Measurements from ENCODE around the gene IRS1. TPM values are rescaled to one million over a fixed set of nuclear protein-coding genes. Genes with fewer than 3 reads are reported as not detected.

IRS1 gene
- total RNA-seq, 1 donor from 2014 or later, result 12.6 TPM

DNA sequence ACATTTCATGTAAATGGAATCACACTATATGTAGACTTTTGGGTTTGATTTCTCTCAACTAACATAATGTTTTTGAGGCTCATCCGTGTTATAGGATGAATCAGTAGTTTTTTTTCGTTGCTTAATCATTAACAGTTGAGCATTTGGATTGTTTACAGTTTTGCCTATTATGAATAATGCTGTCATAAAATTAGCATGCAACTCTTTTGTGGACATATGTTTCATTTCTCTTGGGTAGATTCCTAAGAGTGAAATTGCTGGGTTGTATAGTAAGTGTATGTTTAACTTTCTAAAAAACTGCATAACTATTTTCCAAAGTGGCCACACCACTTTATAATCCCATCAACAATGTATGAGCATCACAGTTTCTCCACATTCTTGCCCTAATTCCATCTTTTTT, 28.6 kb upstream of the IRS1 start:
- H3K36me3 ChIP-seq (ENCODE audit: control insufficient read depth, insufficient read depth, low read length), result no peaks in the 10 kb centered on the region
- TF ChIP-seq, protein P1, sequence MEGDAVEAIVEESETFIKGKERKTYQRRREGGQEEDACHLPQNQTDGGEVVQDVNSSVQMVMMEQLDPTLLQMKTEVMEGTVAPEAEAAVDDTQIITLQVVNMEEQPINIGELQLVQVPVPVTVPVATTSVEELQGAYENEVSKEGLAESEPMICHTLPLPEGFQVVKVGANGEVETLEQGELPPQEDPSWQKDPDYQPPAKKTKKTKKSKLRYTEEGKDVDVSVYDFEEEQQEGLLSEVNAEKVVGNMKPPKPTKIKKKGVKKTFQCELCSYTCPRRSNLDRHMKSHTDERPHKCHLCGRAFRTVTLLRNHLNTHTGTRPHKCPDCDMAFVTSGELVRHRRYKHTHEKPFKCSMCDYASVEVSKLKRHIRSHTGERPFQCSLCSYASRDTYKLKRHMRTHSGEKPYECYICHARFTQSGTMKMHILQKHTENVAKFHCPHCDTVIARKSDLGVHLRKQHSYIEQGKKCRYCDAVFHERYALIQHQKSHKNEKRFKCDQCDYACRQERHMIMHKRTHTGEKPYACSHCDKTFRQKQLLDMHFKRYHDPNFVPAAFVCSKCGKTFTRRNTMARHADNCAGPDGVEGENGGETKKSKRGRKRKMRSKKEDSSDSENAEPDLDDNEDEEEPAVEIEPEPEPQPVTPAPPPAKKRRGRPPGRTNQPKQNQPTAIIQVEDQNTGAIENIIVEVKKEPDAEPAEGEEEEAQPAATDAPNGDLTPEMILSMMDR (IDR thresholded peaks at IDR 0.05; ENCODE audit: insufficient read depth, low read length, severe bottlenecking), result no peak
- no peak for DNase-seq (ENCODE audit: low read depth)
- no peak for FAIRE-seq
- H3K4me3 ChIP-seq (ENCODE audit: low read depth, low read length), result no peak overlapping the region
- H3K27me3 ChIP-seq (ENCODE audit: control insufficient read depth, insufficient read depth, low read length), result no peaks in the 10 kb centered on the region

DNA sequence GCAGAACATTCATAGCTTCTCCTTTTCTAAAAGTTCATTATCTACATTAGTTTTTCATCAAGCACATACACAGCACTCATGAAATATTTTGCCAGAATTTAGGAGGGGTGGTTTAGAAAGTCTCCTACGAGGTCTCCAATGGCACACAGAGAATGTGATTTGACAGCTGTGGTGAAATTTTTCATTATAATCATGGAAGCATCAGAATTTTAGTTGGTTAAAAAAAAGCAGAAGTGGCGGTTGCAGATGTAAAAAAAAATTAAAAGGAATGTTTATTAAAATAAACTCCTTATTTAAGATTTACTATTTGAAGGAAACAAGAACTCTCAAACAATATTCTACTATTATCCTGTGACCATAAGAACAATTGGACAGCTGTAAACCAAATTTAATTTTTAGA, 25.4 kb upstream of the IRS1 start:
- H3K27me3 ChIP-seq (ENCODE audit: control insufficient read depth, insufficient read depth, low read length), result no peaks in the 10 kb centered on the region
- H3K4me3 ChIP-seq (ENCODE audit: low read depth, low read length), result no peak overlapping the region
- H3K36me3 ChIP-seq (ENCODE audit: control insufficient read depth, insufficient read depth, low read length), result no peaks in the 10 kb centered on the region
- DNase-seq (ENCODE audit: low read depth) (no peak), FAIRE-seq (no peak)
- TF ChIP-seq, protein P1 (IDR thresholded peaks at IDR 0.05; ENCODE audit: insufficient read depth, low read length, severe bottlenecking), result no peak

DNA sequence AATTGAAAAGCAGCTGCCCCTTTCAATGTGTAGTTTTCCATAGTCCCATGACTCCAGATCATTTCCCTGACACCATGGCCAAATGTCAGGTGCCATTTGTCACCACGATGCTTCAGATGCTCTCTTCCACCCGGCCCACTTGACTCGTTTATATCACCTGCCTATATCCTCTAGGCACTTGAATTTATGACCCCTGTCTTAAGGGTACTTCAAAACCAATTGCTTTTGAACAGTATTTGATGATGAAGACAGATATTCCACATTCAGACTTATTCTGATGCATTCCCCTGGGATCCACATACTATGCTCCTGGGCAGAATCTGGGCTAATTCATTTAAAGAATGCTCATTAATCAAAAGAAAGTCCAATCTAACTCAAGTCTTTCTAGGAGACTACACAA, 19.3 kb upstream of the IRS1 start:
- TF ChIP-seq, protein P1 (IDR thresholded peaks at IDR 0.05; ENCODE audit: insufficient read depth, low read length, severe bottlenecking), result no peak
- FAIRE-seq (no peak), DNase-seq (ENCODE audit: low read depth) (no peak)
- Histone ChIP-seq H3K36me3 (ENCODE audit: control insufficient read depth, insufficient read depth, low read length) (no peaks in the 10 kb centered on the region), H3K4me3 (ENCODE audit: low read depth, low read length) (no peak overlapping the region), H3K27me3 (ENCODE audit: control insufficient read depth, insufficient read depth, low read length) (no peaks in the 10 kb centered on the region)

DNA sequence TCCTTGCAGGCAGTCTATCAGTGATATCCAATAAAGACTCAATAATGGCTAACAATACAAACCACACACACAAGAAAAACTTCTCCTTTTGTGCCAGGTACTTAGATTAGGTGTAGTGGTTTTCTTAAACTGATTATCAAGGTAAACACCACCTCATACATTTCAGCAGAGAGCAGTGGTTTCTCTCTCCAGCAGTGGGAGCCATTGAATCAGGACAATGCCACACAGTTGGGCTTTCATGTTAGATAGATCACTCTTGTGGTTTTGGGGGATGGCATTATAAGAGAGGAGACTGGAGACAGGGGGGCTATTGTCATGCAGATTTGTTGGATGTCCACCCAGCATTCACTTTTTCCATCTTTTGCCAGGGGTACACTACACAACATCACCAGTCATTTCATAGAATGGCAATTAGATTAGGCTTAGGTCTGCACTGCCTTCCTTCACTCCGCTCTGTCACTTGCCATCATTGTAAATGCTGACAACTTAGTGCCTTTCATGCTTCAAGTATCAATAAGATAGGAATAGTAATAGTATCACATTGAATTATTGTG, 13.6 kb upstream of the IRS1 start:
- no peak for DNase-seq (ENCODE audit: low read depth)
- no peaks in the 10 kb centered on the region for H3K36me3 ChIP-seq (ENCODE audit: control insufficient read depth, insufficient read depth, low read length)
- H3K4me3 ChIP-seq (ENCODE audit: low read depth, low read length), result no peak overlapping the region
- TF ChIP-seq, protein P1 (IDR thresholded peaks at IDR 0.05; ENCODE audit: insufficient read depth, low read length, severe bottlenecking), result peak; percentile 62
- FAIRE-seq, result peak; percentile 47
- H3K27me3 ChIP-seq (ENCODE audit: control insufficient read depth, insufficient read depth, low read length), result no peaks in the 10 kb centered on the region

DNA sequence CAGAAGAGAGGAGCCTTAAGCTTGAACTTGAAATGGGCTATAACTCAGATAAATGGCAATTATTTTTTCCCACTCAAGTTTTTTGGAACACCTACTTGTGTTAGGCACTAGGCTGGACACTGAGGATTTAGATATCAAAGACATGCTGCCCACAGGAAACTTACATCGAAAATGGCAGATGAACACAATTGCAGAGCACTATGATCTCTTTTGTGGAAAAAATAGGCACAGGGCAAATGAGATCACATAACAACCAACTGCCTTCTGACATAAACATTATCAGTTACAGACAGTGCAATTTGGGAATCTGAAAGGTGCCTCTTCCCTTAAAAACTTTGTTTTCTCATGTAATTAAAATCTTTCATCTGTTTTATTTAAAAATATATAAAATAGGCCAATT, 3.8 kb upstream of the IRS1 start:
- Histone ChIP-seq H3K36me3 (ENCODE audit: control insufficient read depth, insufficient read depth, low read length) (no peaks in the 10 kb centered on the region), H3K27me3 (ENCODE audit: control insufficient read depth, insufficient read depth, low read length) (no peaks in the 10 kb centered on the region), H3K4me3 (ENCODE audit: low read depth, low read length) (no peak overlapping the region)
- FAIRE-seq (no peak), DNase-seq (ENCODE audit: low read depth) (no peak)
- TF ChIP-seq, protein P1 (IDR thresholded peaks at IDR 0.05; ENCODE audit: insufficient read depth, low read length, severe bottlenecking), result no peak

DNA sequence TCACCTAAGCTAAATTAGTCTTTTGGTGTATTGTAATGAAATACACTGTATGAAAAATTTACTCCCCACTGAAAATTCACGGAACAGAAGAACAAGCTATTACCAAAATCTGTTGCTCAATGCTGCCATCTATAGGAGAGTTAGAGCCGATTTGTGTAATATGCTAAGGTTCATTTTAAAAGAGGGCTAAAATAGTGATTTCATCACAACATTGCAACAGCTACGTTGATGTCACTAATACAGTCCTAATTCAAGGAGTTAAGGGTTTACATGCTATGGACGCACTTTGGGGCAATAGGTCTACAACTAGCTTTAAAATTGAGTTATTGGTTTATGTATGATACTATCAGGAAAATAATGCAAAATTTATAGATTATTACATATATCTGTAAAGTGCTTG, 3.0 kb upstream of the IRS1 start:
- no peaks in the 10 kb centered on the region for H3K27me3 ChIP-seq (ENCODE audit: control insufficient read depth, insufficient read depth, low read length)
- TF ChIP-seq, protein P1 (IDR thresholded peaks at IDR 0.05; ENCODE audit: insufficient read depth, low read length, severe bottlenecking), result peak; percentile 54
- FAIRE-seq (no peak), DNase-seq (ENCODE audit: low read depth) (peak; percentile 82)
- no peak overlapping the region for H3K4me3 ChIP-seq (ENCODE audit: low read depth, low read length)
- no peaks in the 10 kb centered on the region for H3K36me3 ChIP-seq (ENCODE audit: control insufficient read depth, insufficient read depth, low read length)

Data from bronchial epithelial cell (primary cell).